ENCODE results near the gene ADARB2.

GRCh38 chr10:1174022-1174421 is 563.3 kb downstream of the ADARB2 start:
- no peak for TF ChIP-seq CTCF (IDR thresholded peaks at IDR 0.05)
- no peak for TF ChIP-seq POLR2A (IDR thresholded peaks at IDR 0.05)
